NCI-H2081 (cell line): ENCODE data around the gene TRIM28.
A peak's percentile ranks its signal among the peaks of the same experiment; 100 is the strongest.
"Not testable (repeated sequence)": the region's sequence is repeated elsewhere in the genome, so short reads cannot be mapped to it uniquely, and the experiment has no call there.

Source experiments
- DNase-seq, 2 experiments: peaks; one replicate each; lab custom pipeline; 2025; lab: John Stamatoyannopoulos, UW

Gene TRIM28

GRCh38 chr19:58543826-58544590, at the start of gene TRIM28:
Gene TRIM28 (plus strand): TSS chr19:58544064. CDS start chr19:58544758, 694 bp downstream.
- DNase-seq: no peak

GRCh38 chr19:58497634-58498170, 46.2 kb upstream of the TRIM28 start:
- no peak for DNase-seq

DNA sequence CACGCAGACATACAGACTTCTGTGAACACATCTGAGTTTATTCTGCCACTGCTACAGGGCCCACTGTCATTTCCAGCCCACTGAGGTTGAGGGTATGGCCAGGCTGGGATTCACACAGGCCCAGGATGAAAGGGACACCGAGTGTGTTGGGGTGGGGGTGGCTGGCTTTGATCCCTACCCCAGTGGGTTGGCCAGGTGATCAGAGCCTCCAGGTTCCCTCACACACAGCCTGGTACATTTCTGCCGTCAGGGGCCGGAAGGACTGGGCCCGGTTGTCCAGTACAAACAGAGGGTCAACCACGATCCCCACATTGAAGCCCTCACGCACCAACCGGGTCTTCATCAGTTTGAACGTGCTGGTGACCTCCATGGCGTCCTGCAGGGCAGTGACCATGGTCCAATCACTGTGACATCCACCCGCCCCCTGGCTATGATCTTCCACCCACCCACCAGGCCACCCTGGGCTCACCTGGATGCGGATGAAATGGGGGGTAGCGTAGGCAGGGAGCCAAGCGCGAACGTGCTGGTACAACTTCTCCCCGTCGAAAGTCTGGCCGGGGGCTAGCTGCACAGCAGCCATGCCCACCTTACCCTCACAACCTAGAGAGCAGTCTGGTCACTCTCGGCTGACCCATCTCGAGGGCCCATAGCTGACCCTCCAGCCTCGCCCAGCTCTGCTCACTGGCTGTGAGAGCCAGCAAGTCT, 45.4 kb upstream of the TRIM28 start:
- no peak for DNase-seq

- DNase-seq: peak; percentile 98 to 99
Measured at GRCh38 chr19:58499021-58499927, 44.6 kb upstream of the TRIM28 start.

- no peak for DNase-seq
Measured at GRCh38 chr19:58500242-58500641, 43.6 kb upstream of the TRIM28 start.

GRCh38 chr19:58507602-58508223, 36.2 kb upstream of the TRIM28 start:
- DNase-seq: not testable (repeated sequence)

GRCh38 chr19:58509731-58510083, 34.2 kb upstream of the TRIM28 start:
- DNase-seq: no peak

GRCh38 chr19:58510084-58510862, 33.6 kb upstream of the TRIM28 start:
- no peak for DNase-seq

DNA sequence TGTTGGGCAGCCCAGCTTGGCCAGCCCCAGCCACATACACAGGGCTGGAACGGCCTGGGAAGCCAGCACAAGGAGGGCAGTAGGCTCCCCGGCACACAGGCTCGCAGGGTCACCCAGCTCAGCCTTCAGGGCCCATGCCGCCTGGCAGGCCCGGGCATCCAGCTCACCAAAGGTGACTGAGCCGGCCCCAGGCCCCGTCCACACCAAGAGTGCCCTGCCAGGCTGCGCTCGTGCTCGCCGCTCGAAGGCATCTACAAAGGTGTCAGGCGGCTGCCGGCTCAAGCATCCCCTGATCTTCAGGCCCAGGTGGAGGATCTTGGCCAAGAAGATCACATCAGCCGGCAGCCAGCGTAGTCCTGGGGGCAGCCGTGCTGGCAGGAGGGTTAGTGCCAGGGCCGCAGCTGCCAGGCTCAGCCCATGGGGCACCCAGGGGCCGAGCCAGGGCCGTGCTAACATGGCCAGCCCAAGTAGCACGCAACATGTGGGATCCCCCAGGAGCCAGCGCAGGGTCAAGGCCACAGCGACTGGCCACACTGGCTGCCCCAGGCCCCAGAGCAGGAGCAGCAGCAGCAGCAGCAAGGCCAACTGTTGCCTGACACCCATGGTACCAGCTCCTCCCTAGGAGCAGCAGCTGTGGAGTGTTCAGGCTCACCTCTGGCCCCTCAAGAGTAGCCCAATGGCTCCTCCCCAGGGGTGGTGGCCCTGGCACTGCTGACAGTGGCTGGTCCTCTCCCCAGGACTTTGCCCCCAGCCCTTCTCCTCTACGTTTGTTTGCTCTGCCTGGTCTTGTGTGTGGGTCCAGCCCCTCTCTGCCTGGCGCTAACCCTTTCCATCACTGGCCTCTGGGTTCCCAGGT, 32.3 kb upstream of the TRIM28 start, which contains the start of gene SLC27A5:
TSS of gene SLC27A5 (minus strand) at position 640 of the 856 bp plus-strand sequence. CDS start at position 603, 37 bp downstream.
- DNase-seq: no peak

- no peak for DNase-seq
Measured at GRCh38 chr19:58513213-58513693, 30.6 kb upstream of the TRIM28 start.

GRCh38 chr19:58513694-58514563, 29.9 kb upstream of the TRIM28 start:
- peak; percentile 94 for DNase-seq

DNA sequence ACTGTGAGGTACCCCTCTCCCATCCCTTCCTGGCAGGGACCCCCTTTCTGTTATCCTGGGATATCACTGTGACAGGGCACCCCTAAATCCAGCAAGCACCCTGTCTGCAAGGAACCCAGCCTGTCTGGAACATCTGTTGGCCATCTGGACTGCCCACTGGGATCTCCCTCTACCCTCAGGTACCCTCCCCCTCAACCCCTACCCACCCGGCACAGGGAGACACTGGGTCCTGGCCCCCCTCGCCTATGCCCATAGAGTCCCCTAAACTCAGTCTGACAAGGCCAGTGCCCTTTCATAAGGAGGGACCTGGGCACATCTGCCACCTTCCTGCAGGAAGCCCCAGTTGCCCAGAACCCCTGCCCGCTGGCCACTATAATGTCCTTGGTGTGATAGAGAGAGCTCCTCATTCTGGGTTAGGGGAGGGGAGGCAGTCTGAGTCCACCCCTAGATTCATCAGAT, 29.3 kb upstream of the TRIM28 start:
- DNase-seq: no peak

GRCh38 chr19:58515259-58515658, 28.6 kb upstream of the TRIM28 start:
- no peak for DNase-seq

- no peak for DNase-seq
Measured at GRCh38 chr19:58516246-58516836, 27.5 kb upstream of the TRIM28 start.

DNA sequence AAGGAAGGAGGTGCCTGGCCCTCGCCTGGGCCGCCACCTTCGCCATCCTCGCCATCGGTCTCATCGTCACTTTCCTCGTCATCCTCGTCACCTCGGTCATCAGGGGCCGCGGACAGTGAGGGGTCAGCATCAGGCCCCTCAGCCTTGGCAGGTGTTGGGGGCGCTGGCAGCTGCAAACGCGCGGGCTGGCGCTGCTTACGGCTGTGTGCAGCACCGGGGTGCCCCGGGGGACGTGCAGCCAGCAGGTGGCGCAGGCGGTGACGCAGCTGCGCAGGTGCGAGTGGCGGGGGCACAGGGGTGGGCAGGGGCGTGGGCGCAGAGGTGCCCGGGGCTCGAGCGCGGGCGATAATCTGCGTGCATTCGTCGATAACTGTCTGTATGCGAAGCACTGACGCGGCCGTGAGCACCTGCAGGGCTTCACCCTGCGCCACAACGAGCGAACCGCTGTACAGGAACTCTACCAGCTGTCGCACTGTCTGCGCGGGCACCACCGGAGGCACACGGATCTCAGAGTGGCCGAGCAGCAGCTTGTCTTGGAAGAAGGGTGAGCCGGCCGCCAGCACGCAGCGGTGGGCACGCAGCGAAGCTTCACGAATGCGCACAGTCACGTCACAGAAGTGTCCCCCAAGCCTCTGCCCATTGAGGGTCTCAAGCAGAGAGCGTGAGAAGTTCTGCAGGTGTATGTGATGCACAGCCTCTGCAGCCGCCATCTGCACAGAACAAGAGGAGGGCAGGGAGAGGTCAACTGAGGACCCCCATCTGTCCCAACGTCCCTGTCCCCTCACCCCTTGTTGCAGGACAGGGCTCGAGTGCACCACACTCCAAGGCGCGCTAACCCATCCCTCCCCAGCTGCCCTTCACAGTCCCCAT, 26.7 kb upstream of the TRIM28 start:
- DNase-seq: no peak

- no peak for DNase-seq
Measured at GRCh38 chr19:58518256-58519086, 25.4 kb upstream of the TRIM28 start.
